ENCODE data around the gene SMAD3.

The SMAD3 gene

DNA sequence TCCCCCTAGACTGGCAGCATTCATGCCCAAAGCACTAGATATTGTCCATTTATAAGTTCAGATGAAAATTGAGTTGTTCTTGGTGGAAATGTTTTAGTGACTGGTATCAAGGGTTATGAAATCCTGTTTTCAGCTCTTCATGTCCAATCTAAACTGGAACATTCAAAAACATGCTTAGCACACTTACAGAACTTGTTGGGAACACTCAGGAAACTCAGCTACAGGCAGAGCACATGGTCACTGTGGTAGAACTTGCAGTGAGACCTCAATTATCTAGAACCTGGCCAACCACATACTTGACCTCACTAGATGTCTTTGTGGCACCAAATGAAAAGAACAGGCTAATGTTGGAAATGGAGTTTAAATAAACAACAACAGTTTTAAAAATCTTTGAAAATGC, 88.8 kb downstream of the SMAD3 start:
- Histone ChIP-seq H3K27ac (no peak overlapping the region), H3K4me3 (ENCODE audit: low read depth, low read length) (no peak overlapping the region), H3K27me3 (ENCODE audit: insufficient read depth, low read depth, severe bottlenecking) (no peaks in the 10 kb centered on the region), H3K36me3 (no peaks in the 10 kb centered on the region), H3K9me3 (ENCODE audit: severe bottlenecking) (no peaks in the 10 kb centered on the region)
- TF ChIP-seq, protein P1, sequence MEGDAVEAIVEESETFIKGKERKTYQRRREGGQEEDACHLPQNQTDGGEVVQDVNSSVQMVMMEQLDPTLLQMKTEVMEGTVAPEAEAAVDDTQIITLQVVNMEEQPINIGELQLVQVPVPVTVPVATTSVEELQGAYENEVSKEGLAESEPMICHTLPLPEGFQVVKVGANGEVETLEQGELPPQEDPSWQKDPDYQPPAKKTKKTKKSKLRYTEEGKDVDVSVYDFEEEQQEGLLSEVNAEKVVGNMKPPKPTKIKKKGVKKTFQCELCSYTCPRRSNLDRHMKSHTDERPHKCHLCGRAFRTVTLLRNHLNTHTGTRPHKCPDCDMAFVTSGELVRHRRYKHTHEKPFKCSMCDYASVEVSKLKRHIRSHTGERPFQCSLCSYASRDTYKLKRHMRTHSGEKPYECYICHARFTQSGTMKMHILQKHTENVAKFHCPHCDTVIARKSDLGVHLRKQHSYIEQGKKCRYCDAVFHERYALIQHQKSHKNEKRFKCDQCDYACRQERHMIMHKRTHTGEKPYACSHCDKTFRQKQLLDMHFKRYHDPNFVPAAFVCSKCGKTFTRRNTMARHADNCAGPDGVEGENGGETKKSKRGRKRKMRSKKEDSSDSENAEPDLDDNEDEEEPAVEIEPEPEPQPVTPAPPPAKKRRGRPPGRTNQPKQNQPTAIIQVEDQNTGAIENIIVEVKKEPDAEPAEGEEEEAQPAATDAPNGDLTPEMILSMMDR (IDR thresholded peaks at IDR 0.05; ENCODE audit: low read depth, low read length): no peak
- no peak for DNase-seq

DNA sequence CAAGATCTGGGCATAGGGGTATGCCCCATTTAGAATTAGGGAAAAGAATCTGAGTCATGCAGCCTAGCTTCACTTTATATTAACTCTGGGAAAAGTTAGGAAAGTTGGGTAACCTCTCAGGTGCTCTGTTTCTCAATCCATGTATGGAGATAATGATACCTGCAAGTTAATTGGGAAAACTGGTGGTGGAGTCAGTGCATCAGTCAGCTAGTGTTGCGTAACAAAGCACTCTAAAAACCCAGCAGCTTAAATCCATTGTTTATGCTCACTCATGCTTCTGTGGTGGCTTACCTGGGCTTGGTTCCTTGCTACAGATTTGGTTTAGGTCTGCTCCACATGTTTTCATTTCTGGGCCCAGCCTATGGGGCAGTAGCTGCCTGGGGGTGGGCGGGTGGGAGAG, 91.0 kb downstream of the SMAD3 start:
- Histone ChIP-seq H3K9me3 (ENCODE audit: severe bottlenecking) (no peaks in the 10 kb centered on the region), H3K36me3 (no peaks in the 10 kb centered on the region), H3K4me3 (ENCODE audit: low read depth, low read length) (no peak overlapping the region), H3K27ac (no peak overlapping the region), H3K27me3 (ENCODE audit: insufficient read depth, low read depth, severe bottlenecking) (no peaks in the 10 kb centered on the region)
- TF ChIP-seq, protein P1 (IDR thresholded peaks at IDR 0.05; ENCODE audit: low read depth, low read length): no peak
- DNase-seq: no peak

DNA sequence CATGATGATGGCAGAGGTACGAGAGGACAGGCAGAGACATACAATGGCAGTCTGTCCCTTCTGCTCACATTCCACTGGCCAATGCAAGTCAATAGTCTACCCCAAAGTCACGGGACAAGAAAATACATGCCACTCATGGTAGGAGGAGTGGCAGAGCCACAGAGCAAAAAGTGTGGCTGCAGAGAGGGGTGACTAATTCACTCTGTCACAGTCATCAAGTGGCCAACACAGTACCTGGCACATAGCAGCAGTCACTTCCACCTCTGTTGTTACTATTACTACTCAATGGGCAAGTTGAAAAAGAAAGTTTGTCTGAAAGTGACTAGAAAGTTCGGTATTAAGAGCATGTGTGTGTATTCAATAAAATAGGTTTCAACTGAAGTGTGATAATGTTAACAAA, 91.4 kb downstream of the SMAD3 start:
- no peaks in the 10 kb centered on the region for H3K27me3 ChIP-seq (ENCODE audit: insufficient read depth, low read depth, severe bottlenecking)
- no peak overlapping the region for H3K4me3 ChIP-seq (ENCODE audit: low read depth, low read length)
- no peak overlapping the region for H3K27ac ChIP-seq
- no peaks in the 10 kb centered on the region for H3K36me3 ChIP-seq
- no peaks in the 10 kb centered on the region for H3K9me3 ChIP-seq (ENCODE audit: severe bottlenecking)
- TF ChIP-seq, protein P1 (IDR thresholded peaks at IDR 0.05; ENCODE audit: low read depth, low read length): no peak
- DNase-seq: no peak

DNA sequence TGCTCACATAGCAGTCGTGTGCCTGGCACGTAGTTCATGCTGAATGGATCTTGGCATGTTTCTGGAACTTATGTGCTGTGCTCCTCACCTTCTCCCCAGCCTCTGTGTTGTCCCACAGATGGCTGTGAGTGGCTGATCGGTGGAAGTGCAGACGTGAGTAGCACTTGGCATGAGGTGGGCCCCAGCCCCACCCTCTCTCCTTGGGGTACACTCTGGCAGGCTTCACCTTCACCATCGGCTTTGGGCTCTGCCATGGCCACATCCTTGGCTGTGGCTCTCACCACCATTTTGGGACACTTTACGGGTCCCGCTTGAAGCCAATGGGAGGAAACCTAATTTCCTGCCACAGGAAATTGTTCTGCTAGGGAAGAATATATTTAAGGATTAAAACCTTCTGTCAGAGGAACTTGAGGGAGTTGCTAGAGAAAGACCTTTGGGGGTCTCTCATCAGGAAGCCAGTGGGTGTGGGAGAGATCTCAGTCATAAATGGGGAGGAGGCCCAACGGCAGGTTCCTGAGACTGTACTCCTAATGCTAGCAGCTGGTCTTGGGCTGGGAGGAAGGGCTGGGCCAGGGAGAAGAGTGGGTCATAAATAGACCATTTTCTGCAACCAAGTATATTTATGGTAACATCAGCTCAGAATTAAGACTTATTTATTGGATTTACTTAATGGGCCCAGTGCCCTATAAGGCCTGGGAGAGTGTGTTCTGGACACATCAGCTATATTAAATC, 92.3 kb downstream of the SMAD3 start:
- H3K27me3 ChIP-seq (ENCODE audit: insufficient read depth, low read depth, severe bottlenecking): no peaks in the 10 kb centered on the region
- no peak for DNase-seq
- no peak overlapping the region for H3K4me3 ChIP-seq (ENCODE audit: low read depth, low read length)
- H3K36me3 ChIP-seq: no peaks in the 10 kb centered on the region
- H3K9me3 ChIP-seq (ENCODE audit: severe bottlenecking): no peaks in the 10 kb centered on the region
- TF ChIP-seq, protein P1 (IDR thresholded peaks at IDR 0.05; ENCODE audit: low read depth, low read length): no peak
- no peak overlapping the region for H3K27ac ChIP-seq

DNA sequence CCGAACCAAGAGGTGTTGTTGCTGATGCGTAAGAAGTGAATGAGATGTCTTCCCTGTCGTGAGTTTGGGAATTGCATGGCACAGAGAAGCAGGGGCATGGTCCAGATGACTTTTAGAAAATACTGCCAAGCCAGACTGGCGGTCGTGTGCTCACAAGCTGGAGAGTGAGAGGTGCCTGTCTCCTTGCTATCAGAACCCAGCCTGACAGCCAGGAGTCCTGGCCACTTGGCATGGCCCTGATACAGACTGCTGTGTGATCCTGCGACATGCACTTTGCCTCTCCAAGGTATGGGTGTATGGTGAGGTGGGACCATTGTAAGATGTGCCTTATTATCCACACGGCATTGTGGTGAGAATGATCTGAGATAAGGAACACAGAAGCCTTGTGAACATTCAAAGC, 93.0 kb downstream of the SMAD3 start:
- no peak overlapping the region for H3K4me3 ChIP-seq (ENCODE audit: low read depth, low read length)
- DNase-seq: no peak
- H3K27me3 ChIP-seq (ENCODE audit: insufficient read depth, low read depth, severe bottlenecking): no peaks in the 10 kb centered on the region
- no peak overlapping the region for H3K27ac ChIP-seq
- H3K36me3 ChIP-seq: no peaks in the 10 kb centered on the region
- TF ChIP-seq, protein P1 (IDR thresholded peaks at IDR 0.05; ENCODE audit: low read depth, low read length): no peak
- H3K9me3 ChIP-seq (ENCODE audit: severe bottlenecking): no peaks in the 10 kb centered on the region

DNA sequence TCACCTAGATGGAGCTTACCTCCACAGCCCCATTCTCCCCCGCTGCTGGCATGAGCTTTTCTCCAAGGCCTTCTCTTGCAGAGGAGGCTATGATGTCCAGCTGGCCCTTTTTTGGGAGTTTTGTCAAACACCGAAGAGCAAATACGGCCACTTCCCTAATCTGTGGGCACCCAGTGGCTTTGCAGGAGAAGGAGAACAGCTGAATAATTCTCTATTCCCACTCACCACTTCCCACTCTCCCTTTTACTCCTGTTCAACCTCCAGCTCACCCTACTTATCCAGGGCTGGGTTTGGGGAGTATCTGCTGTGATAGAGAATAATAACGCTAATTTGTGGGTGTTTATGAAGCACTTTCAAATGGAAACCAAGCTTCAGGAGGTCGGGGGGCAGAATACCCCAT, 96.0 kb downstream of the SMAD3 start:
- no peak overlapping the region for H3K4me3 ChIP-seq (ENCODE audit: low read depth, low read length)
- H3K27me3 ChIP-seq (ENCODE audit: insufficient read depth, low read depth, severe bottlenecking): no peaks in the 10 kb centered on the region
- DNase-seq: no peak
- H3K27ac ChIP-seq: no peak overlapping the region
- H3K36me3 ChIP-seq: no peaks in the 10 kb centered on the region
- TF ChIP-seq, protein P1 (IDR thresholded peaks at IDR 0.05; ENCODE audit: low read depth, low read length): no peak
- no peaks in the 10 kb centered on the region for H3K9me3 ChIP-seq (ENCODE audit: severe bottlenecking)
